ENCODE data around the gene TP73. TPM values are rescaled to one million over a fixed set of nuclear protein-coding genes. Genes with fewer than 3 reads are reported as not detected.
A peak's percentile ranks its signal among the peaks of the same experiment; 100 is the strongest.
"Not testable (repeated sequence)": the region's sequence is repeated elsewhere in the genome, so short reads cannot be mapped to it uniquely, and the experiment has no call there.

The TP73 gene
- total and polyA plus RNA-seq, 11 donors: 0.01 to 0.53 (median 0.15) TPM; not detected in 6

- no peak for TF ChIP-seq POLR2A (IDR thresholded peaks at IDR 0.05)
- no peak for TF ChIP-seq CTCF (IDR thresholded peaks at IDR 0.05)
- intact Hi-C loops (cut with DNase I): no loop called here
- peaks cover 0 to 24% (median 0%) of the 10 kb centered on the region in 9 donors for H3K27me3 ChIP-seq
- H3K27ac ChIP-seq: no peak overlapping the region
- 84 to 88% (median 87%) methylated on average over 14 of the region's 14 CpGs for whole genome bisulfite sequencing, 4 donors
- peaks cover 0 to 43% (median 5%) of the 10 kb centered on the region in 12 donors for H3K4me1 ChIP-seq
- no peaks in the 10 kb centered on the region for H3K36me3 ChIP-seq
- no peak for ATAC-seq
- H3K4me3 ChIP-seq: no peak overlapping the region
- DNase-seq: no peak
- no peaks in the 10 kb centered on the region for H3K9me3 ChIP-seq
These were observed 66.4 kb downstream of the TP73 start for GRCh38 chr1:3718764-3719163.

GRCh38 chr1:3721955-3722465 is 69.7 kb downstream of the TP73 start:
- ATAC-seq: no peak
- Histone ChIP-seq H3K36me3 (no peaks in the 10 kb centered on the region), H3K27ac (no peak overlapping the region), H3K4me3 (no peak overlapping the region), H3K9me3 (no peaks in the 10 kb centered on the region), H3K4me1 (peaks cover 0 to 31% (median 3%) of the 10 kb centered on the region in 12 donors), H3K27me3 (peaks cover 0 to 16% (median 0%) of the 10 kb centered on the region in 9 donors)
- intact Hi-C loops (cut with DNase I): loop anchor here in 6 of 10 donors (2.0 to 10.0 kb wide), 6 partner anchors 25 to 227 kb away; partner anchors contain the start of gene TPRG1L (in 2 of the 6)
- 76 to 86% (median 81%) methylated on average over 19 to 20 of the region's 20 CpGs for WGBS, 4 donors
- no peak for DNase-seq
- TF ChIP-seq POLR2A (IDR thresholded peaks at IDR 0.05) (no peak), CTCF (IDR thresholded peaks at IDR 0.05) (no peak)

GRCh38 chr1:3722846-3723245 is 70.5 kb downstream of the TP73 start:
- DNase-seq (no peak), ATAC-seq (no peak)
- 53 to 83% (median 62%) methylated on average over 2 to 3 of the region's 3 CpGs for WGBS, 4 donors
- Histone ChIP-seq H3K9me3 (no peaks in the 10 kb centered on the region), H3K27ac (no peak overlapping the region), H3K4me1 (peaks cover 0 to 25% (median 3%) of the 10 kb centered on the region in 12 donors), H3K27me3 (peaks cover 0 to 16% (median 0%) of the 10 kb centered on the region in 9 donors), H3K36me3 (no peaks in the 10 kb centered on the region), H3K4me3 (no peak overlapping the region)
- intact Hi-C loops (cut with DNase I): loop anchor here in 6 of 10 donors (2.0 to 10.0 kb wide), 6 partner anchors 26 to 228 kb away; partner anchors contain the start of gene TPRG1L (in 2 of the 6)
- no peak for TF ChIP-seq CTCF (IDR thresholded peaks at IDR 0.05)
- TF ChIP-seq POLR2A (IDR thresholded peaks at IDR 0.05): no peak

GRCh38 chr1:3724416-3725030 is 72.2 kb downstream of the TP73 start:
- peak; percentile 85 to 96 (median 93) for TF ChIP-seq CTCF (IDR thresholded peaks at IDR 0.05)
- peak in 2 of 4 donors; percentile 41 to 54 for ATAC-seq
- intact Hi-C loops (cut with DNase I): loop anchor here in 8 of 10 donors (1.0 to 10.0 kb wide), 9 partner anchors 28 to 230 kb away; partner anchors contain the start of gene TPRG1L (in 2 of the 8)
- not testable (repeated sequence) for H3K4me1 ChIP-seq, H3K36me3 ChIP-seq, H3K4me3 ChIP-seq, H3K27ac ChIP-seq, H3K9me3 ChIP-seq
- WGBS, 4 donors: 42 to 50% (median 44%) methylated on average over 15 to 18 of the region's 18 CpGs
- peak; percentile 65 to 86 (median 68) for DNase-seq
- H3K27me3 ChIP-seq: peaks cover 0 to 12% (median 0%) of the 10 kb centered on the region in 9 donors

Data from heart left ventricle (tissue), 16 donors.